NCI-H1694 treated with DMSO at 0.1 percent for 48 hours (cell line): ENCODE results near the gene TMEM161A.
"Not testable (repeated sequence)": the region's sequence is repeated elsewhere in the genome, so short reads cannot be mapped to it uniquely, and the experiment has no call there.

Experiments used
- DNase-seq: peaks from one replicate; lab custom pipeline; 2025; lab: John Stamatoyannopoulos, UW

TMEM161A gene

DNA sequence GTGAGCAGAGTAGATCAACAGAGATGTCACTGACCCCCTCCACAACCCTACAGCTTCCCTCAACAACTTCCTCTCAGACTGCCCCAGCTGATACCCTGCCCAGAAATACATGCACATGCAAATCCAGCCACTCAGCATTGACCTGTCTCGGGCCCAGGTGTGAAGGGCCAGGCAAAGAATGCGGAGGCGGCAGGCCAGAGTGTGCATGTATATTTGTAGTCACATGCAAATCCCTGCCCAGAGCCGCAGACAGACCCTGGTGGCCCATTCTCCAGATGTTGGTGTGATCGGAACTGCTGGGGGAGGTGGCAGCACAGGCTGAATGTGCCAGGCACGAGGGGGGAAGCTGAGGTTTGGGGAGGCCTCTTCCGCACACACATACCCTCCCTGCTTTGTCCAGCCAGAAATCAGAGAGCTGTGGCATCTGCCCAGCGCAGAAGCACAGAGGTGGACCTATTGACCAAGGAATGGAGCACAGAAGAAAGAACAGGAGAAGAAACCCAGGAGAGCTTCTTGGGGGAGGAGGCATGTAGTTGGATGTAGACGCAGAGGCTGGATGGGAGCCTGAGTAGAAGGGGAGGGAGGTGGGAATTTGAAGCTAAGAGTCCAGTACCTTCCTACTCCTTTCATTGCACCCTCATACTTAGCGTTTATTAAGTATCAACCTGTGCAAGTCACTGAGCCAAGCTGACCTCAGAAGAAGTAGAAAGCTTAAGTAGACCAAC is 17.4 kb upstream of the TMEM161A start:
- DNase-seq: no peak

DNA sequence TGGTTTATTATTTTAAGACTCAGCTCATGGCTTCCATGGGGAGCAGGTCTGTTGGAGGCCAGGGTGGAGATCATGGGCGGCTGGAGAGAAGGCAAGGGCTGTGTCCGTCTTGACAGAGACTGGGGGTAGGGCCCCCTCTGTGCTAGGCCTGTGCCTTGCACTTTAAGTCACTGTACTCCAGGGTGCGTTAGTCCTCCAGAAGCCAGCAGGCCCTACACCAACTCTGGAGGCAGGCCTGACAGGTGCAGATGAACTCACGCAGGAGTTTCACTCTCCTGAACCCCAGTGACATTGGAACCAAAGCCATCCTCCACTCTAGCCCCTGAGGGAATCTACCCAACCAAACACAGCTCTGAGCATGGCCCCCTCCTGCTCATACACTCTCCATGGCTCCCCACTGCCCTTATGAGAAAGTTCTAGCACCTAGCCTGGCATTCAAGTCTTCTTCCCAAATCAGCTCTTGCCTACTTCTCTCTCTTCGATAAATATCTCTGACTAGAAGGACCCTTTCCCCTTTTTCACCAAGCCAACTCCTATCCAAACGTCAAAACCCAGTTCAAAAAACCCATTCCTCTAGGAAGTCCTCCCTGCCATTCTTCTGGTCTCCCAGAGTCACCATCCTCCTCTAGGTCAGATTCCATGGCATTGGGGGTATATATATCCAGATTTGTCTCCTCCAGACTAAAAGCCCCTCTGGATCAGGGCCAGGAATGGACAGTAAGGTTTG is 16.7 kb upstream of the TMEM161A start:
- no peak for DNase-seq

DNA sequence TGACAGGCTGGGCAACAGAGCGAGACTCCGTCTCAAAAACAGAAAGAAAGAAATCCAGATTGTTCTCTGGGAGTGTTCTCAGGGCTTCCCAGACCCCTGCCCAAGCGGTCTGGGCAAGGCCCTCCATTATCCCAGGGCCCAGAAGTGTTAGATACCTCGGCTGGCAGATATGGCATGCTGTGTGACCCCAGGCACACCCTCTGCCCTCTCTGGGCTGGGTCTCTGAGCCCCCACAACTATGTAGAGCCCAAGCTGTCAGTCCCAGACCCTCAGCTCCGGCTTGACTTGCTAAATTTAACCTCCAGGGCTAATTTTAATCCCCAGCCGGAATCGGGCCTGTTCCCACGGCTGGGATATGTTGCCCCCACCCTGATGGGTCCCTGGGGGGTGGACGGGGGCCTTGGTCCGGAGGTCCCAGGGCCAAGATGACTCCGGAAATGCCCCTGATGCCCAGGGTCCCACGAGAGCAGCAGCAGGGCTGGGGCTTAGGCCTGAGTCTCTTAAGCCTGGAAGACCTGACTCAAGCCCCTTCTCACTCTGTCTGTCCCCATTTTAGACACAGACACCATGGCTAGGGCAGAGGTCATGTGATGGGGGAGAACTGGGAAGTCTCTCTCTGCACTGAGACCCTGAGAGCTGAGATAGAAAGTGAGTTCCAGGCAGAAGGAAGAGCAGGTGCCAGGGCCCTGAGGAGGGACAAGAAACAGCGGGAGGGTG is 14.5 kb upstream of the TMEM161A start:
- no peak for DNase-seq

DNA sequence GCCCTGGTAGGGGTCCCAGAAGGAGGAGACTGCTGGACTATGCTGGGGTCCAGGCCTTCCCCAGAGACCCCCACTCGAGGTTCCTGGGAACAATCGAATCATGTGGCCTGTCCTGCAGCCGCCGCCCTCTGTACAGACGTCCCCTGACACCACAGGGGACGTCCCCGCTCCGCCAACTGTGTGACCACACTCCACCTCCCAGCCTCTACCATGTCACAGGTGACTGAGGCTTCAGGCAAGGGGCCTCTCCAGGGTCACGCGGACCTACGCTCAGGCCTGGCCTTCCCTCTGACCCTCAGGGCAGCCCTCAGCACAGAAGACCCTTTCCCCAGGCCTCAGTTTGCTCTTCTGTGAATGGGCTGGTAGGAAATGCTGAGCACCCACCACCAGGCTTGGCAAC is 13.1 kb upstream of the TMEM161A start:
- no peak for DNase-seq

DNA sequence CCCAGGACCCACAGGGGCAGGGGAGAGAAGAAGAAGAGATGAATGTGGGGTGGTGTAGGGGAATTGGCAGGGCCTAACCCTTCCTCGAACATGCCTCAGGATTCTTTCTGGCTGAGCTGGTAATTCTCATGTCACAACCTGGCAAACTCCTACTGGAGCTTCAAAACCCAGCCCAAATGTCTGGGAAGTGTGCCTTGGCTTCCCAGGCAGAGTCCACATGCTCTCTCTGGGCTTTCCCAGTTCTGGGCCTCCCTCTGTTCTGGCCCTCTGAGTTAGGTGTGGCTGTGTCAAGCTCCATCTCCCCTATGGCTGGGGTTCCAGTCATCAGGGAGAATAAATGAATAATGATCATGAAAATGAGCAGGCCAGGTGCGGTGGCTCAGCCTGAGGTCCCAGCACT is 11.2 kb upstream of the TMEM161A start:
- no peak for DNase-seq

DNA sequence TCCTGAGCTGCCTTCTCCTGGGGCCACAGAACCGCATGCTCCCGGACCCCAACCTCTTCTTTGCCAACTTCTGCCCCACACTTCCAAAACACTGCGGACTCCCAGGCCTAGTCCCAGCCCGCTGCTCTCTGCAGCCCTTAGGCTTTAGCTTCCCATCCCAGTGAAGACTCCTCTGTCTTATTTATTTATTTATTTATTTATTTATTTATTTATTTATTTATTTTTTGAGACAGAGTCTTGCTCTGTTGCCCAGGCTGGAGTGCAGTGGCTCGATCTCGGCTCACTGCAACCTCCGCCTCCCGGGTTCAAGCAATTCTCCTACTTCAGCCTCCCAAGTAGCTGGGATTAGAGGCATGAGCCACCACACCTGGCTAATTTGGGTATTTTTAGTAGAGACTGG is 10.2 kb upstream of the TMEM161A start:
- not testable (repeated sequence) for DNase-seq

DNA sequence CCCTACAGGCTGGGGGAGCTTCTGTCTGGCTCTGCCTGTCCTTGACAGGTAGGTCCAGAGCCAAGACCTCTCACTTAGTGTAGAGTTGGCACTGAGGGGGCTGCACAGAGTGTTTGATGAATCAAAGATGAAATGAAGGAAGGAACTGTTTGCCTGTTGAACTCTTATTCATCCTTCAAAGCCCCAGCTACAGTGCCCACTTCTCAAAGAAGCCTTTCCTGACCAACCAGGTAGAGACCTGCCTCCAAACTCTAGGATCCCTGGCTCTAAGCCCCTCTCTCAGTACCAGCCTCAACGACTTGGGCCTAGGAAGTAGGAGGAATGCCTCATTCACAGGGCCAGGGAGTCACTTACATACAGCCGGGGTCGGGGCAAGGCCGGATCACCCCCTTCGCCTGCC is 9.1 kb upstream of the TMEM161A start:
- no peak for DNase-seq

DNA sequence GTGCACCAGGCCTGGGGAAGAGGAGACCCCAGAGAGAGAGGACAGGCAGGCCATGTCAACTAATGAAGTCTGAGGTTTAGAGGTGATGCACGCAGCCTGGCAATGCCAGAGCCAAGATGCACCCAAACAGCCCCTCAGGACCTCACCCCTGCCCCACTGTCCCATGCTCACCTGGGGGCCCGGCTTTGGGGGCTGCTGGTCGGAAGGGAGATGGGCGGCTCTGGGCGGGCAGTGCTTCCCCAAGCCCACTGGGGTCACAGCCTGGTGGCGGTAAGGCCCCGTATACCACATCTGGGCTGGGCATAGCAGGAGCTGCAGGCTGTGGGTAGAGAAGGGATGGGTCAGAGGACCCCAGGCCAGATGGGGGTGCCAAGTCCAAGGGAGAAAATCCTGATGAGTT is 8.6 kb upstream of the TMEM161A start:
- DNase-seq: no peak

DNA sequence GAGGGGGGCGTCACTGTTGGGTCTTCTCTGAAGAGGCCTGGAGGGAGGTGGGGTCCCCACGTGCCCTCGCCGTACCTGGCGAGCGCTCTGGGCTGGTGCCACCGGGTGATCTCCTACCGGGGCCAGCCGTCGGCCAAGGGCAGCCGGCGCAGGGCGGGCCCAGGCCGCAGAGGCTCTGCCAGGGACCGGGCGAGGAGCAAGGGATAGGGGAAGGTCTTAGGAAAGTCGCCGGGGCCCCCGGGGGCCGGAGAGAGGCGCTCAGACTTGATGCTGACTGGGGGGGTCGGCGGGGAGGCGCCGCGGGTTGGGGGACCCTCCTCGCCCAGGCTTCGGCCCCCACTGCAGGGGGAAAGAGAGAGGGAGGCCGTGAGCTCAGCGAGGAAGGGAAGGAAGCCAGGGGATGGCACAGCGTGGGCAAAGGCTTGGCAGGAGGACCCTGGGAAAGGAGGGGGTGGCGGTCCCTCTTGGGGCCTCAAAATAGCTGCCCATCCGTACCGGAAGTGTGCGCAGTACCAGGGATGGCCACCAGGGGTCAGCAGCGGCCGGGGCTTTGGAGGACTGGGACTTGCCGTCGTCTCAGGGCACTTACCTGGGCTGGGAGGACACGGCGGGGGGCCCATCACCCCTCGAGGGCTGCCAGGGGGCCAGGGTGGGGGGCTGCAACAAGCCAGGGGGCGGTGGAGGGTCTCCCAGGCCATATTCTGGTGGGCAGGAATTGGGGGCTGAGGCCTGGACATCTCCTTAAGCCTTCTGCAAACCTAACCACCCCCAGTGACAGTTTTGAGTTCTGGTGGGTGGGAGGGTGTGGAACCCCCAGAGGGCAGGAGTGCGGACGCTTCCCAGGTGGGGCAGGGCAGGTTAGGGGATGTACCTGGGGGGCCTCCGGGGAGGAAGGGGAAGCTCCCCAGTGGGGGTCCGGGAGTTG is 7.7 kb upstream of the TMEM161A start:
- DNase-seq: peak; percentile 33

DNA sequence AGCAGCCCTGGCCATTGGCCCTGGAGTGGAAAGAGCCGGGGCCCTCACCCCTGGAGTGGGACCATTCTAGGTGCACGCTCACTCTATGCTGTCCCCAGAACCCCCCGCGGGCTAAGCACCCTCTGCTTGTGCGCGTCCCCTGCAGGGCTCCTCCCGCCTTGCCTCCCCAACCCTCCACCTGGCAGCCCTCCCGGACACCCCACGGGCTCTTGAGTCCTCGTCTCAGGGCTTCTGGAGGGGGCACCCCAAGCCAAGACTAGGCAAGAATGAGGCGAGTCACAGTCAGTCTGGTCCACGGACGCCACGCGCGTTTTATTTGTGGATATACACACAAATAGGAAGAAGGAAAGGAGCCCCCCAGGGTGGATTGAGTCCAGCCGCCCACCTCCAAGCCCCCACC is 7.0 kb upstream of the TMEM161A start:
- DNase-seq: no peak

DNA sequence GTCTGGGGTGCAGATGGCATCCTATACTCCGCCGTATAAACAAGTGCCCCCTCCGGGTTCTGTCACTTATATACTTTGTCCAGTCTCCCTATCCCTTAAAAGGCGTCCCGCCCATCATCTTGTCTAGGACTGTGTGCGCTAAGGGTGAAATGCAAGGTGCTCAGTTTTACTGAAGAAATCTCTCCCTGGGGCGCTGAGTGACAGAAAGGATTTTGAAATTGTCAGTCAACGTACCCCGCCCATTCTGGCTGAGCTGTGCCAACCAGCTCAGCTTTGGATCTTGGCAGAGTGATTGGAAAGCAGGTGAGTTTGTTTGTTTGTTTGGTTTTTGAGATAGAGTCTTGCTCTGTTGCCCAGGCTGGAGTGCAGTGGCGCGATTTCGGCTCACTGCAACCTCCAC is 4.1 kb upstream of the TMEM161A start:
- DNase-seq: no peak

DNA sequence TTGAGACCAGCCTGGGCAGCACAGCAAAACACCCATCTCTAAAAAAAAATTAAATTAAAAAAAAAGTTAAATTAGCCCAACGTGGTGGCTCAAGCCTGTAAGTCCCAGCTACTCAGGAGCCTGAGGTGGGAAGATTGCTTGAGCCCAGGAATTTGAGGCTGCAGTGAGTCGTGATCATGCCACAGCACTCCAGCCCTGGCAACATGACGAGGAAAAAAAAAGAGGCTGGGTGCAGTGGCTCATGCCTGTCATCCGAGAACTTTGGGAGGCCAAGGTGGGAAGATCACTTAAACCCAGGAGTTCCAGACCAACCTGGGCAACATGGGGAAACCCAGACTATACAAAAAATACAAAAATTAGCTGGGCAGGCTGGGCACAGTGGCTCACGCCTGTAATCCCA is 2.2 kb upstream of the TMEM161A start:
- DNase-seq: no peak

DNA sequence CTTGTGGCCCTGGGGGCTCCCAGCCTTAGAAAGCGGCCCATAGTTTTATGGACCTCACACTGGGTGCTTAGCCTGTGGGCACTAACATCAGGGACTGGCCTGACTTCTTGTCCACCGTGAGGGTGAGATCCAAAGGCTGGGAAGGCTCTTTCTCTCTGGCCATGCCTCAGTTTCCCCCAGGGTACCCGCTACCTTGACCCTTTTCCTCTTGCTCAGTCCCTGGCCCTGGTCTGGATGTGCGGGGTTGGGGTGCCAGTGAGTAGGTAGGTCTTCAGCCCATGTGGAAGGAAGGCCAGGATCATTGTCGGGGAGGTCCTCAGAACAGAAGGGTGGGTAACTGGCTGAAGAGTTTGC is 1.6 kb upstream of the TMEM161A start:
- DNase-seq: no peak

DNA sequence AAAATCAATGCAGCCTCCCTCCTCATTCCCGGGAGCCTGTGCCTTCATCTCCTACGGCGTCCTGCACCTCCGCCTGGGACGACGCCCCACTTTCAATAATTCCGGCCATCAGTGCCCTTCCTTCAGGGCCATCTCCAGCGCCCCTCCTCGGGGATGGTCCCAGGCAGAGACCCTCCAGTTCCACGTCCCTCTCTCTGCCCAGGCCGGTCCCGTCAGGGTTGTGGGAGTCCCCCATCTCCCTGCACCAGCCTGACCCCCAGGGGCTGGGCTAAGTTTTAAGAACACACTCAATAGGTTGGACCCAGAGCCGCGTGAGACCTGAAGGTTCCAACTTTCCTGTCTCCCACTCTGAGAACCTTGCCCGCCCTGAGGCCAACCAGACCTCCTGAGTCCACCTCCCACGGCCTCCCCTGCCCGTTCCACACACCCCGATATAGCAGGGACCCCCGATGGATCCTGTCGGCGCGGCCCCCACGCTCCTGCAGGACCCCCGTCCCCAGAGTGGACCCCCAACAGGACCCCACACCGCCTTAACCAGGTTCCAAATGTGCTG is 646 bp downstream of the TMEM161A start:
- DNase-seq: no peak

DNA sequence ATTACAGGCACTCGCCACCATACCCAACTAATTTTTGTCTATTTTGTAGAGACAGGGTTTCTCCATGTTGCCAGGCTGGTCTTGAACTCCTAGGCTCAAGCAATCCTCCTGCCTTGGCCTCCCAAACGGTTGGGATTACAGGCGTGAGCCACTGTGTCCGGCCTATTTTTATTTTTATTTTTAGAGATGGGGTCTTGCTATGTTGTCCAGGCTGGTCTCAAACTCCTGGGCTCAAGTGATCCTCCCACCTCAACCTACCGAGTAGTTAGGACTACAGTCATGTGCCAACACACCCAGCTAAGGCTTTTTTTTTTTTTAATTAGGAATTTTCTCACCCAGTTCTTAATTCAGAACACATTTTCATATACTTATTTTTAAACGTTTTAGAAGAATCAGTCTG is 2.6 kb downstream of the TMEM161A start:
- DNase-seq: not testable (repeated sequence)

DNA sequence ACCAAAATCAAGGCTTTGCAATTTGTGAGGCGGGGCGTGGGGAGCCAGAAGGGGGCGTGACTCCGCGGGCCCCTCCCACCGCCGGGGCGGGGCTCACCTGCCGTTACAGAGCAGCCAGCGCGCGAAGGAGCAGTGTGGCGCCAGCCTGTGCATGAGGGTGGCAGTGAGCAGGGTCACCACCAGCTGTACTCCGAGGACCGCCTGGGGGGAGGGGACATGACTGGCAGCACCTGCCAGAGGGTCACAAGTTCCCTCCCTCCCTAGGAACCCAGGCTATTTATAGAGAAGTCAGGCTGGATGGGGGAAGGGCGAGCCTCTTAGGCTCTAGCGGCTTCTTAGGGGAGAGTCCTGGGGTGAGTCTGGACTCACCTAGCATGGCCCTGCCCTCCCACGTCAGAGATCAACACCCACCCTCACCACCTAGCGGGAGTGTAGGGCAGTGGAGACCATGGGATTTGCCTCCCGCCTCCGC is 3.6 kb downstream of the TMEM161A start:
- DNase-seq: no peak

DNA sequence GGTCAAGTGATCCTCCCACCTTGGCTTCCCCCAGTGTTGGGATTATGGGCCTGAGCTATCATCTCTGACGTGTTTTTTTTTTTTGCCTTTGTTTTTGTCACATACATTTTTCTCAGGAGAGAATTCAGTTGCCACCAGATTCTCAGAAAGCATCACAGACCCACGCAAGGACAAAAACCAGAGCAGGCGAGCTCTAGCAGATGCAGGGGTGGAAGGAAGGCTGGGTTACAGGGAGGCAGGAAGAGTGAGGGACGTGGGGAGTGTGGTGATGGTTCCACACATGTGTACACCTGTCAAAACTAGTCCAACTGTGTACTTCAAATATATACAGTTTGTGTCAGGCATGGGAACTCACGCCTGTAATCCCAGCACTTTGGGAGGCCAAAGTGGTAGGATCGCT is 4.3 kb downstream of the TMEM161A start:
- DNase-seq: no peak

DNA sequence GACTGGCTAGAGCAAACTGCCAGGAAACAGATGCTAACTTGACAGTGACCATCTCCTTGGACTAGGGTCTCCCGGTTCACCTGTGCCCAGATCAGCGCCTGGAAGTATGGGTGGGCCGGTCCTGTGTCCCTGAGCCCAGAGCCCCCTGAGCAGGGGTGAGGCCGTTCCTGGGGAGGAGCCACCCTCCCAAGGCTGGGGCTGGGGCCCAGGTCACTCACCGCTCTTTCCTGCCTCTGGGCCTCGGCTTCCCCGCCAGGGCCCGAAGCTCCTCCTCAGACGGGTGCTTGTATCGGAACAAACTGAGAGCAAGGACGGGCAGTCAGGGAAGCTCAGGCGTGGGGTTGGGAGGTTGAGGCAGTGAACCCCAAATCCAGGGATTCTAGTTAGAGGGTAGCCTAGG is 5.4 kb downstream of the TMEM161A start:
- DNase-seq: no peak

DNA sequence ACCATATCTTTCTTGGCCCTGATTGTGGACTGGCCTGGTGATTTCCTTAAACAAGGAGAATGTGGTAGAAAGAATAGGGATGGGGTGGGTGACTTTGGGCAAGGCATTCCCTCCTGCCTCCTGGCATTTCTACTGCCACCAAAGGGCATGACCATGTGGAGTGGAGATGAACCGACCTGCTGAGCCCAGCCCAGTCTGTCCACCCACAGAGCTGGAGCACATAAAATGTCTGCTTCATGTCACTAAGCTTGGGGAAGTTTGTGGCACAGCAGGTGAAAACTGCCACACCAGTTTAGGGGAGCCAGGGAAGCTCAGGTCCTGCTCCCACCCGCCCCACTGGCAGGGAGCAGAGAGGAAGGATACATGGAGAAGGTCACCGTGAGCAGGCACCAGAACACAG is 6.3 kb downstream of the TMEM161A start:
- DNase-seq: no peak

DNA sequence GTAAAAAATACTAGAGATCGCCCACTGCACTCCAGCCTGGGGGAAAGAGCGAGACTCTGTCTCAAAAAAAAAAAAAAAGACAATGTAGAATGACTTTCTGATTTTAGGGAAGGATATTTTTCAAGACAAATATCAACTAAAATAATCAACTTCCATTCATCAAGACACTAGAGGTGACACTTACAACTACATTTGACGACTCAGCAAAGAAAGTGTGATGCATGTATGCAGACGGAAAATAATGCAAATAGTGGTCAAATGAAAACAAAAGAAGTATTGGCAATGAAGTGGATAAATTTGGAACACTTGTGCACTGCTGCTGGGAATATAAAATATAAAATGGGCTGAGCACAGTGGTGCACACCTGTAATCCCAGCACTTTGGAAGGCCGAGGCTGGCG is 12.2 kb downstream of the TMEM161A start:
- DNase-seq: no peak

DNA sequence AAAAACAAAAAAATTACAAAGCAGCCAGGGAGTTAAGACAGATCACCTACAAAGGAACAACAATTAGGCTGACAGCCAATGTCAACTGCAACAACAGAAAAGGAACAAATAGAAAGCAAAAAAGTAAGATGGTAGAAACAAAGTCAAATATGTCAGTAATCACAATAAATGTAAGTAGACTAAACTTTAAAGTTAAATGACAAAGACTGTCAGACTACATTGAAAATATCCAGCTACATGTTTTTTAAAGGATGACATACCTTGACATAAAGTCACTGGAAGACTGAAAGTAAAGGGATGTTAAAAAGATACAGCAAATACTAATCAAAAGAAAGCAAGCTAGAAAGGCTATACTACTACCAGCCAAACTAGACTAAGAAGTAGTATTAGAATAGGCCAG is 14.9 kb downstream of the TMEM161A start:
- no peak for DNase-seq

DNA sequence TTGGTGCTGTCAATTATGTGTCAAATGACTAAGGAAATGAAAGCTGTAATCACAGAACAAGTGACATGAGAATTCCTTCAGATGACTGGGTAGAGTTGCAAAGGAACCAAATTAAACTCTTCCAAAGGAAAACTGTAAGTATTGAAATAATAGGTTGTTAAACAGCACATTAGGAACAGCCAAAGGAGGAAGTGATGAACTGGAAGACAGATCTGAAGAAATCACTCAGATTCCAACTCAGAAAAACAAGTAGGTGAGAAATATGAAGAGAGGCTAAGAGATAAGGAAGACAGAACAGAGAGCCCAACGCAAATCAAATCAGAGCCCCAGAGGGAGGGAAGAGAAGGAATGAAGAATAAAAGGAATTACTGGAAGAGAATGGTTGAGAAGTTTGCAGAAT is 15.4 kb downstream of the TMEM161A start:
- DNase-seq: no peak
